H1 (cell line): ENCODE measurements around the gene OXA1L. TPM values are rescaled to one million over a fixed set of nuclear protein-coding genes. Genes with fewer than 3 reads are reported as not detected.

Experiments used
- CTCF ChIA-PET: fragments of 300-600 bp; sonication (Branson Sonifier 250); formaldehyde crosslinking; loops from one replicate; lab custom pipeline; 2021; ENCODE audit not compliant: partially characterized antibody; lab: Charles Lee
- POLR2A ChIA-PET: fragments of 300-600 bp; sonication (Branson Sonifier 250); formaldehyde crosslinking; loops from one replicate; lab custom pipeline; 2021; ENCODE audit warnings: inconsistent platforms; ENCODE audit not compliant: partially characterized antibody; lab: Charles Lee
- DNase-seq, 2 experiments: peaks; one replicate each; pipeline versions ENCODE4 v3.0.0 to v3.0.0-alpha.2; 2010 to 2022; ENCODE audit warnings: low spot score in 2 of 2, low read depth in 1 of 2, mixed read lengths in 1 of 2
- FAIRE-seq: peaks from 2 replicates; lab custom pipeline; 2011; peaks lifted over from hg19 to GRCh38; lab: Jason Lieb, UNC
- H2AFZ ChIP-seq: 2 replicates; pipeline ENCODE4 v1.8.1; 2012; ENCODE audit warnings: low read length, inconsistent platforms
- H2AK5ac ChIP-seq: 2 replicates; pipeline ENCODE4 v1.6.1; 2013; ENCODE audit warnings: low read depth, low read length
- H2BK120ac ChIP-seq: replicated peaks from 2 replicates; pipeline ENCODE3; 2013; ENCODE audit warnings: low read depth, low read length, inconsistent platforms
- H2BK12ac ChIP-seq: 2 replicates; pipeline ENCODE4 v1.6.1; 2013; ENCODE audit warnings: low read depth, low read length
- H2BK15ac ChIP-seq: 2 replicates; pipeline ENCODE4 v1.6.1; 2013; ENCODE audit warnings: low read length
- H2BK20ac ChIP-seq: 2 replicates; pipeline ENCODE4 v1.6.1; 2013; ENCODE audit warnings: low read length
- H2BK5ac ChIP-seq: 2 replicates; pipeline ENCODE4 v1.6.1; 2013; ENCODE audit warnings: low read depth, low read length
- H3K14ac ChIP-seq: 2 replicates; pipeline ENCODE4 v1.6.1; 2013; ENCODE audit warnings: inconsistent platforms; ENCODE audit not compliant: insufficient read length
- H3K18ac ChIP-seq: 2 replicates; pipeline ENCODE4 v1.6.1; 2013; ENCODE audit warnings: low read length; ENCODE audit errors: extremely low read depth
- H3K23ac ChIP-seq: 2 replicates; pipeline ENCODE4 v1.6.1; 2013; ENCODE audit warnings: inconsistent platforms; ENCODE audit not compliant: insufficient read length
- H3K23me2 ChIP-seq: 2 replicates; pipeline ENCODE4 v1.6.1; 2013; ENCODE audit warnings: low read depth, low read length
- H3K27ac ChIP-seq: 2 replicates; pipeline ENCODE4 v1.6.1; 2011; ENCODE audit warnings: low read depth, low read length, inconsistent platforms
- H3K27me3 ChIP-seq, 4 experiments: replicated peaks in 1 of 4; 1 replicate in 1 of 4; 2 replicates in 3 of 4; pipeline versions ENCODE4 v1.6.1 to v1.8.1; 2011 to 2013; ENCODE audit warnings: low read length in 3 of 4, mild to moderate bottlenecking in 3 of 4, inconsistent platforms in 2 of 4, mixed read lengths in 2 of 4, moderate library complexity in 1 of 4; ENCODE audit not compliant: control insufficient read depth in 3 of 4, insufficient read depth in 3 of 4; ENCODE audit errors: extremely low read depth in 1 of 4
- H3K36me3 ChIP-seq, 4 experiments: 2 replicates each; pipeline versions ENCODE4 v1.6.1 to v1.8.1; 2011 to 2013; ENCODE audit warnings: mild to moderate bottlenecking in 4 of 4, low read length in 3 of 4, moderate library complexity in 2 of 4, control low read depth in 1 of 4, inconsistent platforms in 1 of 4; ENCODE audit not compliant: insufficient read depth in 4 of 4, control insufficient read depth in 2 of 4
- H3K4ac ChIP-seq: replicated peaks from 2 replicates; pipeline ENCODE3; 2013; ENCODE audit warnings: low read length, low read depth, mixed read lengths, inconsistent platforms; ENCODE audit not compliant: insufficient read length
- H3K4me1 ChIP-seq, 4 experiments: replicated peaks in 1 of 4; 1 replicate in 1 of 4; 2 replicates in 3 of 4; pipeline versions ENCODE4 v1.6.1 to v1.8.1; 2011 to 2013; ENCODE audit warnings: low read length in 3 of 4, inconsistent platforms in 2 of 4, mixed read lengths in 1 of 4; ENCODE audit not compliant: insufficient read depth in 4 of 4, control insufficient read depth in 3 of 4
- H3K4me2 ChIP-seq, 2 experiments: 2 replicates each; pipeline versions ENCODE4 v1.6.1 to v1.8.1; 2011 to 2013; ENCODE audit warnings: low read depth in 2 of 2, low read length in 2 of 2, control low read depth in 1 of 2, inconsistent platforms in 1 of 2, mild to moderate bottlenecking in 1 of 2; ENCODE audit not compliant: insufficient read depth in 1 of 2
- H3K4me3 ChIP-seq, 4 experiments: fragments of 200-600, 300-600 bp in 1 of 4; sonication (generic), shearing (Covaris generic), sonication (Bioruptor Twin) in 1 of 4; 2 replicates each; pipeline versions ENCODE4 v1.5.1 to v1.8.1; 2011 to 2016; ENCODE audit warnings: low read length in 4 of 4, low read depth in 3 of 4, control low read depth in 2 of 4, inconsistent platforms in 2 of 4, mild to moderate bottlenecking in 2 of 4, mixed read lengths in 1 of 4, moderate library complexity in 1 of 4; ENCODE audit not compliant: insufficient read depth in 2 of 4; ENCODE audit errors: extremely low read depth in 1 of 4
- H3K56ac ChIP-seq: replicated peaks from 2 replicates; pipeline ENCODE3; 2013; ENCODE audit warnings: low read depth, mild to moderate bottlenecking, mixed read lengths, low read length, inconsistent platforms; ENCODE audit not compliant: insufficient read length
- H3K79me1 ChIP-seq: 2 replicates; pipeline ENCODE4 v1.6.1; 2013; ENCODE audit warnings: low read depth, low read length, control low read depth
- H3K79me2 ChIP-seq, 2 experiments: 2 replicates each; pipeline versions ENCODE4 v1.6.1 to v1.8.1; 2012 to 2013; ENCODE audit warnings: low read length in 2 of 2, mild to moderate bottlenecking in 2 of 2, inconsistent platforms in 1 of 2; ENCODE audit not compliant: insufficient read depth in 2 of 2, control insufficient read depth in 1 of 2
- H3K9ac ChIP-seq, 4 experiments: replicated peaks in 1 of 4; 1 replicate in 1 of 4; 2 replicates in 3 of 4; pipeline versions ENCODE4 v1.6.1 to v1.8.1; 2011 to 2013; ENCODE audit warnings: low read depth in 3 of 4, low read length in 3 of 4, control low read depth in 2 of 4, mild to moderate bottlenecking in 2 of 4, moderate library complexity in 2 of 4, inconsistent platforms in 1 of 4; ENCODE audit errors: extremely low read depth in 1 of 4
- H3K9me3 ChIP-seq, 2 experiments: 2 replicates each; pipeline versions ENCODE4 v1.6.1 to v1.8.1; 2012 to 2013; ENCODE audit warnings: mild to moderate bottlenecking in 2 of 2, moderate library complexity in 2 of 2, control low read depth in 1 of 2, inconsistent platforms in 1 of 2, low read depth in 1 of 2, low read length in 1 of 2, mixed read lengths in 1 of 2; ENCODE audit not compliant: insufficient read depth in 2 of 2
- H4K20me1 ChIP-seq, 2 experiments: replicated peaks in 1 of 2; 2 replicates each; pipeline versions ENCODE3 to v1.8.1; 2011 to 2013; ENCODE audit warnings: inconsistent platforms in 2 of 2, low read length in 2 of 2, mild to moderate bottlenecking in 1 of 2; ENCODE audit not compliant: insufficient read depth in 2 of 2, control insufficient read depth in 1 of 2
- H4K5ac ChIP-seq: 2 replicates; pipeline ENCODE4 v1.6.1; 2013; ENCODE audit warnings: low read length, low read depth, mixed read lengths, inconsistent platforms; ENCODE audit not compliant: insufficient read length
- H4K8ac ChIP-seq: 2 replicates; pipeline ENCODE4 v1.8.0; 2013; ENCODE audit warnings: mild to moderate bottlenecking, moderate library complexity, low read length, inconsistent platforms; ENCODE audit not compliant: insufficient read depth; ENCODE audit errors: extremely low read depth
- H4K91ac ChIP-seq: replicated peaks from 2 replicates; pipeline ENCODE3; 2013; ENCODE audit warnings: low read length, mixed read lengths, inconsistent platforms; ENCODE audit not compliant: insufficient read length
- ATF2 ChIP-seq: IDR thresholded peaks from 2 replicates; pipeline ENCODE4 v1.6.1; 2012; ENCODE audit warnings: low read length, inconsistent platforms
- CBX8 ChIP-seq: fragments of 300-800, 300-1000 bp; sonication (generic); IDR thresholded peaks from 2 replicates; pipeline ENCODE4 v1.7.1; 2016; ENCODE audit warnings: low read depth, low read length, borderline replicate concordance
- CTBP2 ChIP-seq: IDR thresholded peaks from 2 replicates; pipeline ENCODE4 v1.7.0; 2011; ENCODE audit warnings: borderline replicate concordance, mild to moderate bottlenecking, moderate library complexity, mixed read lengths, low read length; ENCODE audit not compliant: insufficient read depth, insufficient read length
- CTCF ChIP-seq, 3 experiments: IDR thresholded peaks; 1 replicate in 2 of 3; 2 replicates in 1 of 3; pipeline versions ENCODE4 v1.5.1 to v1.6.1; 2011; ENCODE audit warnings: low read length in 3 of 3, mild to moderate bottlenecking in 3 of 3, inconsistent platforms in 2 of 3, low read depth in 1 of 3, moderate library complexity in 1 of 3; ENCODE audit not compliant: insufficient read depth in 1 of 3; ENCODE audit errors: control extremely low read depth in 1 of 3
- HDAC2 ChIP-seq, 2 experiments: fragments of 300-600 bp in 1 of 2; sonication (generic) in 1 of 2; IDR thresholded peaks; 2 replicates each; pipeline ENCODE4 v1.6.1; 2011 to 2012; ENCODE audit warnings: low read depth in 2 of 2, low read length in 2 of 2, mild to moderate bottlenecking in 2 of 2, moderate library complexity in 2 of 2, borderline replicate concordance in 1 of 2, inconsistent platforms in 1 of 2
- NANOG ChIP-seq: IDR thresholded peaks from 2 replicates; pipeline ENCODE4 v1.6.1; 2011; ENCODE audit warnings: low read length, low read depth, mild to moderate bottlenecking, inconsistent platforms; ENCODE audit not compliant: insufficient read depth, poor library complexity, severe bottlenecking
- USF2 ChIP-seq: IDR thresholded peaks from 2 replicates; pipeline ENCODE4 v1.6.1; 2011; ENCODE audit warnings: low read length, improper control_type of control experiment
- WGBS, 2 experiments: shearing (Covaris generic) in 1 of 2; methylation state at CpG; one replicate each; pipeline versions ENCODE4 v1.1.6 to v1.1.7; 2013 to 2015; ENCODE audit warnings: low lambda C conversion rate in 2 of 2, mixed read lengths in 2 of 2, inconsistent platforms in 1 of 2, low coverage in 1 of 2, missing lambda C conversion rate in 1 of 2; ENCODE audit not compliant: insufficient replicate concordance in 2 of 2, insufficient coverage in 1 of 2, insufficient read length in 1 of 2; ENCODE audit errors: extremely low coverage in 1 of 2, missing lambda C conversion rate in 1 of 2; 5-methylcytosine and 5-hydroxymethylcytosine counted together
- polyA plus RNA-seq, 7 experiments: library from polyadenylated mRNA; depleted of rRNA in 3 of 7; stranded (reverse) in 5 of 7; unstranded in 2 of 7; fragments of >200 nt in 5 of 7; fragments of 200-250 nt in 2 of 7; gene quantifications; 1 replicate in 5 of 7; 2 replicates in 1 of 7; 4 replicates in 1 of 7; pipeline versions ENCODE4 v1.2.1 to v1.2.3, GENCODE V29; 2011 to 2013; ENCODE audit warnings: missing spikeins in 2 of 7, mixed read lengths in 2 of 7
- total RNA-seq: library from RNA; stranded (reverse); fragmentation: NEBNext Ultra II Directional; extraction: Animal tissue kit (Norgen Biotek cat#: 25700); gene quantifications from 2 replicates; pipeline ENCODE4 v1.2.1, GENCODE V29; 2021

The OXA1L gene
- total and polyA plus RNA-seq, 2 of the 8 experiments (the other 6 are each of a cell fraction or from before 2014, with no cell fraction given): 125 to 199 TPM

GRCh38 chr14:22748631-22749068 is 17.8 kb upstream of the OXA1L start:
- H3K27me3 ChIP-seq: no peaks in the 10 kb centered on the region
- H2AK5ac ChIP-seq: no peak overlapping the region
- H3K4me2 ChIP-seq: no peak overlapping the region
- H3K4me3 ChIP-seq: no peak overlapping the region
- H3K9ac ChIP-seq: no peak overlapping the region
- H3K23ac ChIP-seq: no peak overlapping the region
- H2BK5ac ChIP-seq: no peak overlapping the region
- H4K5ac ChIP-seq: no peak overlapping the region
- H3K4me1 ChIP-seq: no peaks in the 10 kb centered on the region
- H2BK15ac ChIP-seq: no peak overlapping the region
- no peak for FAIRE-seq
- H2BK20ac ChIP-seq: no peak overlapping the region
- H2BK12ac ChIP-seq: no peak overlapping the region
- H3K14ac ChIP-seq: no peak overlapping the region
- WGBS, 2 experiments: 81% methylated on average over 4 of the region's 4 CpGs; no CpG with 5 or more reads in 1 of the 2 experiments
- H3K79me2 ChIP-seq: no peaks in the 10 kb centered on the region
- ChIA-PET POLR2A (interaction anchor here (1.7 kb wide), 1 partner anchor 8 kb away, joined by 6 read pairs; no protein-coding TSS in a partner anchor), CTCF (interaction anchor here (0.6 to 1.5 kb wide), 5 partner anchors 43 to 445 kb away, joined by 3 to 6 read pairs (median 3); no protein-coding TSS in a partner anchor)
- H3K4ac ChIP-seq: no peak overlapping the region
- H4K91ac ChIP-seq: no peak overlapping the region
- no peak overlapping the region for H3K27ac ChIP-seq
- no peak overlapping the region for H3K56ac ChIP-seq
- no peak for DNase-seq
- no peaks in the 10 kb centered on the region for H3K9me3 ChIP-seq
- H4K20me1 ChIP-seq: no peaks in the 10 kb centered on the region
- no peak overlapping the region for H2BK120ac ChIP-seq
- no peaks in the 10 kb centered on the region for H3K36me3 ChIP-seq
- no peaks in the 10 kb centered on the region for H3K23me2 ChIP-seq
- no peak overlapping the region for H2AFZ ChIP-seq
- H3K18ac ChIP-seq: no peak overlapping the region
- H4K8ac ChIP-seq: no peak overlapping the region
- no peaks in the 10 kb centered on the region for H3K79me1 ChIP-seq
- TF ChIP-seq ATF2: no peak
- TF ChIP-seq NANOG: no peak
- TF ChIP-seq CTCF (IDR thresholded peaks at IDR 0.05; ENCODE audit: control extremely low read depth in 1 of 3, insufficient read depth in 1 of 3, low read depth in 1 of 3, low read length in 3 of 3): no peak
- no peak for TF ChIP-seq HDAC2 (IDR thresholded peaks at IDR 0.05; ENCODE audit: borderline replicate concordance in 1 of 2, low read depth in 2 of 2, low read length in 2 of 2)
- TF ChIP-seq CTBP2: no peak
- no peak for TF ChIP-seq USF2
- TF ChIP-seq CBX8: no peak
